IMR-90 (cell line): ENCODE data around the gene SHISA6.

Source experiments
- BHLHE40 ChIP-seq: fragments of 150-350 bp; IDR thresholded peaks from 2 replicates; pipeline ENCODE4 v1.6.1; 2016; ENCODE audit warnings: mild to moderate bottlenecking, low read depth, low read length
- CEBPB ChIP-seq: IDR thresholded peaks from 2 replicates; pipeline ENCODE4 v1.6.1; 2012; ENCODE audit warnings: low read depth, low read length, improper control_type of control experiment
- CHD1 ChIP-seq: IDR thresholded peaks from 2 replicates; pipeline ENCODE4 v1.6.1; 2012; ENCODE audit warnings: low read depth, low read length, improper control_type of control experiment
- MAFK ChIP-seq: IDR thresholded peaks from 2 replicates; pipeline ENCODE4 v1.6.1; 2012; ENCODE audit warnings: low read depth, low read length, improper control_type of control experiment
- POLR2A ChIP-seq: IDR thresholded peaks from 2 replicates; pipeline ENCODE4 v1.6.1; 2012; ENCODE audit warnings: mild to moderate bottlenecking, low read depth, low read length
- RAD21 ChIP-seq: IDR thresholded peaks from 2 replicates; pipeline ENCODE4 v1.6.1; 2012; ENCODE audit warnings: low read length, improper control_type of control experiment
- RCOR1 ChIP-seq: IDR thresholded peaks from 2 replicates; pipeline ENCODE4 v1.6.1; 2012; ENCODE audit warnings: mild to moderate bottlenecking, low read length, improper control_type of control experiment; ENCODE audit not compliant: insufficient replicate concordance
- RFX5 ChIP-seq: IDR thresholded peaks from 2 replicates; pipeline ENCODE4 v1.8.0; 2012; ENCODE audit warnings: low read depth, mild to moderate bottlenecking, low read length, moderate library complexity
- SMC3 ChIP-seq: fragments of 150-350 bp; IDR thresholded peaks from 2 replicates; pipeline ENCODE4 v1.6.1; 2016; ENCODE audit warnings: low read depth, mild to moderate bottlenecking, antibody characterized with exemption, low read length, moderate library complexity
- TF ChIP-seq, protein P1 (sequence below): conservative IDR thresholded peaks from 2 replicates; pipeline ENCODE4 v1.5.1; 2012; ENCODE audit warnings: mild to moderate bottlenecking, low read depth, low read length, improper control_type of control experiment

- TF ChIP-seq RFX5 (no peak), POLR2A (no peak), CHD1 (no peak), BHLHE40 (no peak), SMC3 (no peak), RCOR1 (no peak), RAD21 (no peak), MAFK (no peak), CEBPB (no peak)
- TF ChIP-seq, protein P1, sequence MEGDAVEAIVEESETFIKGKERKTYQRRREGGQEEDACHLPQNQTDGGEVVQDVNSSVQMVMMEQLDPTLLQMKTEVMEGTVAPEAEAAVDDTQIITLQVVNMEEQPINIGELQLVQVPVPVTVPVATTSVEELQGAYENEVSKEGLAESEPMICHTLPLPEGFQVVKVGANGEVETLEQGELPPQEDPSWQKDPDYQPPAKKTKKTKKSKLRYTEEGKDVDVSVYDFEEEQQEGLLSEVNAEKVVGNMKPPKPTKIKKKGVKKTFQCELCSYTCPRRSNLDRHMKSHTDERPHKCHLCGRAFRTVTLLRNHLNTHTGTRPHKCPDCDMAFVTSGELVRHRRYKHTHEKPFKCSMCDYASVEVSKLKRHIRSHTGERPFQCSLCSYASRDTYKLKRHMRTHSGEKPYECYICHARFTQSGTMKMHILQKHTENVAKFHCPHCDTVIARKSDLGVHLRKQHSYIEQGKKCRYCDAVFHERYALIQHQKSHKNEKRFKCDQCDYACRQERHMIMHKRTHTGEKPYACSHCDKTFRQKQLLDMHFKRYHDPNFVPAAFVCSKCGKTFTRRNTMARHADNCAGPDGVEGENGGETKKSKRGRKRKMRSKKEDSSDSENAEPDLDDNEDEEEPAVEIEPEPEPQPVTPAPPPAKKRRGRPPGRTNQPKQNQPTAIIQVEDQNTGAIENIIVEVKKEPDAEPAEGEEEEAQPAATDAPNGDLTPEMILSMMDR = no peak
Observed at GRCh38 chr17:11278186-11278991, 37.4 kb downstream of the SHISA6 start.
